HepG2 (cell line): Measurements from ENCODE around the gene KLF13. TPM values are rescaled to one million over a fixed set of nuclear protein-coding genes. Genes with fewer than 3 reads are reported as not detected.

Source experiments
- ATF7-NPFF ChIP-seq: sonication (generic); formaldehyde crosslinking; IDR thresholded peaks from 2 replicates; pipeline ENCODE4 v1.8.1; 2023; ENCODE audit warnings: mild to moderate bottlenecking, low read depth, missing genetic modification reagents, moderate library complexity
- CHD2 ChIP-seq: IDR thresholded peaks from 2 replicates; pipeline ENCODE4 v1.6.1; 2011; ENCODE audit warnings: low read depth, low read length, improper control_type of control experiment
- CREB1 ChIP-seq, 2 experiments: fragments of 450-650 bp in 1 of 2; IDR thresholded peaks; 2 replicates each; pipeline ENCODE4 v1.6.1; 2016 to 2017; ENCODE audit warnings: control low read depth in 1 of 2, mild to moderate bottlenecking in 1 of 2, missing compliant biosample characterization in 1 of 2, missing genetic modification characterization in 1 of 2
- DNMT1 ChIP-seq: sonication (generic); formaldehyde crosslinking; IDR thresholded peaks from 2 replicates; pipeline ENCODE4 v1.5.1; 2020; ENCODE audit warnings: mild to moderate bottlenecking, missing genetic modification reagents
- ELF1 ChIP-seq: sonication (generic); formaldehyde crosslinking; IDR thresholded peaks from 2 replicates; pipeline ENCODE4 v1.4.0; 2020; ENCODE audit warnings: missing genetic modification reagents
- HMG20A ChIP-seq: IDR thresholded peaks from 2 replicates; pipeline ENCODE4 v1.6.1; 2016; ENCODE audit warnings: borderline replicate concordance
- KDM2A ChIP-seq: sonication (generic); formaldehyde crosslinking; IDR thresholded peaks from 2 replicates; pipeline ENCODE4 v1.4.0; 2020; ENCODE audit warnings: low read depth, missing genetic modification reagents, borderline replicate concordance
- KDM5A ChIP-seq: fragments of 200-600 bp; sonication (generic); IDR thresholded peaks from 2 replicates; pipeline ENCODE4 v1.7.0; 2018; ENCODE audit warnings: antibody characterized with exemption, mild to moderate bottlenecking, low read length, borderline replicate concordance
- KMT2B ChIP-seq: IDR thresholded peaks from 2 replicates; pipeline ENCODE4 v1.6.1; 2016; ENCODE audit warnings: missing genetic modification reagents, missing compliant biosample characterization
- MIER3 ChIP-seq: IDR thresholded peaks from 2 replicates; pipeline ENCODE4 v1.6.1; 2016; ENCODE audit warnings: missing compliant biosample characterization, borderline replicate concordance
- MYNN ChIP-seq: sonication (generic); formaldehyde crosslinking; IDR thresholded peaks from 2 replicates; pipeline ENCODE4 v1.4.0; 2020; ENCODE audit warnings: mild to moderate bottlenecking, low read depth, missing genetic modification reagents
- NR1H2 ChIP-seq: sonication (generic); formaldehyde crosslinking; IDR thresholded peaks from 2 replicates; pipeline ENCODE4 v1.8.1; 2022; ENCODE audit warnings: low read depth, missing genetic modification reagents, borderline replicate concordance
- PHF8 ChIP-seq: sonication (generic); formaldehyde crosslinking; IDR thresholded peaks from 2 replicates; pipeline ENCODE4 v1.5.0; 2020; ENCODE audit warnings: missing genetic modification reagents
- RAD21 ChIP-seq: fragments of 450-650 bp; formaldehyde crosslinking; IDR thresholded peaks from 2 replicates; pipeline ENCODE4 v1.5.0; 2020; ENCODE audit warnings: mild to moderate bottlenecking
- RBFOX2 ChIP-seq: fragments of 200-400 bp; formaldehyde crosslinking; IDR thresholded peaks from 2 replicates; pipeline ENCODE4 v1.6.1; 2017; ENCODE audit warnings: low read depth, mild to moderate bottlenecking, low read length
- RXRA ChIP-seq: sonication (generic); formaldehyde crosslinking; IDR thresholded peaks from 2 replicates; pipeline ENCODE4 v1.5.1; 2020; ENCODE audit warnings: missing genetic modification reagents
- SRF ChIP-seq: IDR thresholded peaks from 2 replicates; pipeline ENCODE4 v1.6.1; 2011; ENCODE audit warnings: mild to moderate bottlenecking, low read depth, low read length, moderate library complexity
- SRSF1 ChIP-seq: fragments of 200-400 bp; formaldehyde crosslinking; optimal IDR thresholded peaks from 2 replicates; pipeline ENCODE3; 2017; ENCODE audit warnings: mild to moderate bottlenecking, low read depth, low read length, moderate library complexity
- ZBTB42 ChIP-seq: sonication (generic); formaldehyde crosslinking; IDR thresholded peaks from 2 replicates; pipeline ENCODE4 v1.5.0; 2020; ENCODE audit warnings: mild to moderate bottlenecking, missing genetic modification reagents
- ZNF101 ChIP-seq: sonication (generic); formaldehyde crosslinking; IDR thresholded peaks from 2 replicates; pipeline ENCODE4 v1.4.0; 2020; ENCODE audit warnings: mild to moderate bottlenecking, low read depth, missing genetic modification reagents, borderline replicate concordance
- ZNF136 ChIP-seq: sonication (generic); formaldehyde crosslinking; IDR thresholded peaks from 2 replicates; pipeline ENCODE4 v1.8.1; 2022; ENCODE audit warnings: low read depth, mild to moderate bottlenecking, moderate library complexity, missing genetic modification reagents
- ZNF850 ChIP-seq: sonication (generic); formaldehyde crosslinking; conservative IDR thresholded peaks from 2 replicates; pipeline ENCODE4 v1.9.0; 2021; ENCODE audit warnings: mild to moderate bottlenecking, missing genetic modification reagents
- ZSCAN21 ChIP-seq: sonication (generic); formaldehyde crosslinking; IDR thresholded peaks from 2 replicates; pipeline ENCODE4 v1.8.0; 2022; ENCODE audit warnings: mild to moderate bottlenecking, missing genetic modification reagents, moderate library complexity, borderline replicate concordance
- polyA plus RNA-seq, 8 experiments: library from polyadenylated mRNA; depleted of rRNA in 3 of 8; stranded (reverse) in 7 of 8; unstranded in 1 of 8; fragments of >200 nt; fragmentation: Illumina TruSeq in 4 of 8; extraction: Trizol in 4 of 8; gene quantifications; 2 replicates each; pipeline versions ENCODE4 v1.2.1 to v1.2.3, GENCODE V29; 2011 to 2016; ENCODE audit warnings: low read depth in 4 of 8, missing spikeins in 1 of 8, mixed read lengths in 1 of 8; ENCODE audit not compliant: insufficient read depth in 1 of 8
- total RNA-seq, 5 experiments: library from RNA; depleted of rRNA; stranded (reverse); fragments of >200 nt; fragmentation: Illumina TruSeq; extraction: Trizol; gene quantifications; 2 replicates each; pipeline ENCODE4 v1.2.3, GENCODE V29; 2016; ENCODE audit warnings: low read depth in 1 of 5
- TF ChIP-seq, protein P1 (sequence below): sonication (generic); formaldehyde crosslinking; IDR thresholded peaks from 2 replicates; pipeline ENCODE4 v1.4.0; 2020; ENCODE audit warnings: missing genetic modification reagents
- TF ChIP-seq, protein P2 (sequence below): sonication (generic); formaldehyde crosslinking; IDR thresholded peaks from 2 replicates; pipeline ENCODE4 v1.5.0; 2020; ENCODE audit warnings: mild to moderate bottlenecking, missing genetic modification reagents
- TF ChIP-seq, protein P3 (sequence below): sonication (generic); formaldehyde crosslinking; IDR thresholded peaks from 2 replicates; pipeline ENCODE4 v1.5.0; 2020; ENCODE audit warnings: missing genetic modification reagents
- TF ChIP-seq, protein P4 (sequence below): sonication (generic); formaldehyde crosslinking; IDR thresholded peaks from 2 replicates; pipeline ENCODE4 v1.4.0; 2020; ENCODE audit warnings: mild to moderate bottlenecking, missing genetic modification reagents

The KLF13 gene
- total and polyA plus RNA-seq, 2 of the 13 experiments (the other 11 are each of a cell fraction or from before 2014, with no cell fraction given): 16.8 to 25.1 TPM

DNA sequence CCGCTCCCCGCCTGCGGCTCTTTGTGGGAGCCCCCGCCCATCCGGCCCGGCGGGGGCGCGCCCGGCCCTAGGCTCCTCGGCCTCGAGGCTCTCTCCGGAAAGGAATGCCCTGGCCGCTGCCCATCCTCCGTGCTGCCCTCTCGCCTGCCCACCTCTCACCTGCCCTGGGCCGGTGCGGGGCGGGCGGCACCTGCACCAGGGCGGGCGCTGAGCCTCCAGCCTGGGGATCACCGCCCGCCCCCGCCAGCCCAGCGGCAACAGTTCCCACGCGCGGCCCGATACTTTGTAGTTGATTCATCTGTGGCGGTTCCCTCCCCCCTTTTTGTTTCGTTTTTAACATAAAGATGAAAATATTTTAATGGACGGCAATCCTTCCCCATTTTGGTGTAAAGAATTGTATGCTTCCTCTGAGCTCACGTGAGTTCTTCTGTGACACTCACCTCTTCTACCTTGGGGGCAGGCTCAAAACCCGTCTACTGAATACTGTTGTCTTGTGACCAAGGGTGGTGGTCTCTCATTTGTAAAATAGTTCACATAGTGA, 1.9 kb downstream of the KLF13 start (continued):
- TF ChIP-seq NR1H2 (CRISPR knock-in tag) (no peak), KMT2B (no peak), ELF1 (no peak), KDM5A (no peak), ATF7-NPFF (no peak), SRF (no peak), CREB1 (IDR thresholded peaks at IDR 0.05) (no peak), CREB1 (CRISPR knock-in tag; IDR thresholded peaks at IDR 0.05) (no peak), ZSCAN21 (CRISPR knock-in tag) (no peak), MYNN (no peak), ZNF101 (CRISPR knock-in tag) (no peak), HMG20A (CRISPR knock-in tag) (no peak), ZNF850 (CRISPR knock-in tag) (no peak), PHF8 (peak; percentile 34; the same call in 1 of the 2 replicates), ZNF136 (no peak), DNMT1 (CRISPR knock-in tag) (no peak), MIER3 (CRISPR knock-in tag) (no peak), RXRA (CRISPR knock-in tag) (0 out of 2 replicates have a peak, but pooled peaks have one; percentile 1), SRSF1 (no peak), CHD2 (no peak), KDM2A (peak; percentile 1; the same call in 1 of the 2 replicates), RBFOX2 (peak; percentile 64), ZBTB42 (CRISPR knock-in tag) (no peak), RAD21 (no peak)
- TF ChIP-seq, protein P1, sequence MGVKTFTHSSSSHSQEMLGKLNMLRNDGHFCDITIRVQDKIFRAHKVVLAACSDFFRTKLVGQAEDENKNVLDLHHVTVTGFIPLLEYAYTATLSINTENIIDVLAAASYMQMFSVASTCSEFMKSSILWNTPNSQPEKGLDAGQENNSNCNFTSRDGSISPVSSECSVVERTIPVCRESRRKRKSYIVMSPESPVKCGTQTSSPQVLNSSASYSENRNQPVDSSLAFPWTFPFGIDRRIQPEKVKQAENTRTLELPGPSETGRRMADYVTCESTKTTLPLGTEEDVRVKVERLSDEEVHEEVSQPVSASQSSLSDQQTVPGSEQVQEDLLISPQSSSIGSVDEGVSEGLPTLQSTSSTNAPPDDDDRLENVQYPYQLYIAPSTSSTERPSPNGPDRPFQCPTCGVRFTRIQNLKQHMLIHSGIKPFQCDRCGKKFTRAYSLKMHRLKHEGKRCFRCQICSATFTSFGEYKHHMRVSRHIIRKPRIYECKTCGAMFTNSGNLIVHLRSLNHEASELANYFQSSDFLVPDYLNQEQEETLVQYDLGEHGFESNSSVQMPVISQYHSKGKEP: no peak
- TF ChIP-seq, protein P2, sequence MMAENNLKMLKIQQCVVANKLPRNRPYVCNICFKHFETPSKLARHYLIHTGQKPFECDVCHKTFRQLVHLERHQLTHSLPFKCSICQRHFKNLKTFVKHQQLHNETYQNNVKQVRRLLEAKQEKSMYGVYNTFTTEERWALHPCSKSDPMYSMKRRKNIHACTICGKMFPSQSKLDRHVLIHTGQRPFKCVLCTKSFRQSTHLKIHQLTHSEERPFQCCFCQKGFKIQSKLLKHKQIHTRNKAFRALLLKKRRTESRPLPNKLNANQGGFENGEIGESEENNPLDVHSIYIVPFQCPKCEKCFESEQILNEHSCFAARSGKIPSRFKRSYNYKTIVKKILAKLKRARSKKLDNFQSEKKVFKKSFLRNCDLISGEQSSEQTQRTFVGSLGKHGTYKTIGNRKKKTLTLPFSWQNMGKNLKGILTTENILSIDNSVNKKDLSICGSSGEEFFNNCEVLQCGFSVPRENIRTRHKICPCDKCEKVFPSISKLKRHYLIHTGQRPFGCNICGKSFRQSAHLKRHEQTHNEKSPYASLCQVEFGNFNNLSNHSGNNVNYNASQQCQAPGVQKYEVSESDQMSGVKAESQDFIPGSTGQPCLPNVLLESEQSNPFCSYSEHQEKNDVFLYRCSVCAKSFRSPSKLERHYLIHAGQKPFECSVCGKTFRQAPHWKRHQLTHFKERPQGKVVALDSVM: no peak
- TF ChIP-seq, protein P3, sequence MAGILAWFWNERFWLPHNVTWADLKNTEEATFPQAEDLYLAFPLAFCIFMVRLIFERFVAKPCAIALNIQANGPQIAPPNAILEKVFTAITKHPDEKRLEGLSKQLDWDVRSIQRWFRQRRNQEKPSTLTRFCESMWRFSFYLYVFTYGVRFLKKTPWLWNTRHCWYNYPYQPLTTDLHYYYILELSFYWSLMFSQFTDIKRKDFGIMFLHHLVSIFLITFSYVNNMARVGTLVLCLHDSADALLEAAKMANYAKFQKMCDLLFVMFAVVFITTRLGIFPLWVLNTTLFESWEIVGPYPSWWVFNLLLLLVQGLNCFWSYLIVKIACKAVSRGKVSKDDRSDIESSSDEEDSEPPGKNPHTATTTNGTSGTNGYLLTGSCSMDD (CRISPR knock-in tag): no peak
- TF ChIP-seq, protein P4, sequence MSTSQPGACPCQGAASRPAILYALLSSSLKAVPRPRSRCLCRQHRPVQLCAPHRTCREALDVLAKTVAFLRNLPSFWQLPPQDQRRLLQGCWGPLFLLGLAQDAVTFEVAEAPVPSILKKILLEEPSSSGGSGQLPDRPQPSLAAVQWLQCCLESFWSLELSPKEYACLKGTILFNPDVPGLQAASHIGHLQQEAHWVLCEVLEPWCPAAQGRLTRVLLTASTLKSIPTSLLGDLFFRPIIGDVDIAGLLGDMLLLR: no peak
